HUDEP-2 (cell line): ENCODE results near the gene PARS2.

ENCODE experiments used
- DNase-seq, 76 experiments: peaks; one replicate each; lab custom pipeline; 2025; ENCODE audit not compliant: unreplicated experiment in 76 of 76; lab: John Stamatoyannopoulos, UW

The PARS2 gene

DNA sequence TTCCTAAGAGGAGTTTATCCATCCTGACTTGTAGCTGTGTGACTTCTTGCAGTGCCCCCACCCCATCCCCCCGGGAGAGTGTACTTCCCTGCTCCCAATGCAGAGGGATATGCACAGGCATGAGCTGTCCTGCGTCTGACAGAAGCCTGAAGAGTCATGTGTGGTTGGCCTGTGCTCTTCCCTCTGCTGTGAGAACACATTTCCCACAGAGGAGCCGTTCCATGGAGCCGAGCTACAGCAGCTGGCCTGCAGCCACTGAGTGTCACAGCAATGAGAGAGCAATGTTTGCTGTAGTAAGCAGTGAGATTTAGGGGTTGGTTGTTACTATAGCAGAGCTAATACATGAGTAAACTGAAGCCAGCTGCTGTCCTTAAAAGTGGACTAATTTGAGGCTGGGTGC, 22.0 kb downstream of the PARS2 start:
- no peak for DNase-seq

DNA sequence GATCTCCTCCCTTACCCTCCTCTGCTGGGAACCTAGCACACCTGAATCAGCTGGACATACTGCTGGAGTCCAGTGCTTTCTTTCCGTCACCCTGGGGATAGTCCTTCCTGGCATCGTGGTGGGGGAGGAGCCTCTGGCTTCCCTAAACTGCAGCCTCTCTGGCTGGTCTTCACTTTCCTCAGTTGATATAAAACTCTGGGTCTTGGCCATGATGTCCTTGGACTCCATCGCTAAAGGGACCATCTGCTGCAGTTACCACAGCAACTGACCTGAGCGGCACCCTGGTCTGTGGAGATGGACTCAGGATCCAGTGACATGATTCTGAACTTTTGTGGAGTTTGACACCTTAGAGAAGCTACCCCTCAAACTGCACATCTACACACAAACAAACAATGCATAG, 22.8 kb downstream of the PARS2 start:
- DNase-seq, result no peak

- DNase-seq, result no peak
Measured at GRCh38 chr1:54738244-54738643, 26.1 kb downstream of the PARS2 start.

GRCh38 chr1:54736685-54737084, 27.6 kb downstream of the PARS2 start:
- no peak for DNase-seq

DNA sequence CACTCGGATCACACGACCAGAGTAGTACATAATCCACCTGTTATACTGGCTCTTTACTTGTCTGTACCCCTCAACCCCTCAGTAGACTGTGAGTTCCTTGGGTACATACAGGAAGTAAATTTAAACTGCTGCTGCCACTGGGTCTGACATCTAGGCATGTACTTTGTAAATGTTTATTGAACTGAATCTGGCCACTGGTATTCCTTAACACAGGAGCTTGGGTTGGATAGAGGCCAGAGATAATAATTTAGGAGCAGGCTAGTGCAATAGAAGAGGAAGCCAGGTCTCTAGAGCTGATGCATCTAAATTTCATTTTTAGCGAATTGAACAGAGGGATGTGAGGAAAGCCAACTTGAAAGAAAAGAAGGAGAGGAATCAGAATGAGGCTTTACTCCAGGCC, 36.3 kb downstream of the PARS2 start:
- DNase-seq, result no peak

DNA sequence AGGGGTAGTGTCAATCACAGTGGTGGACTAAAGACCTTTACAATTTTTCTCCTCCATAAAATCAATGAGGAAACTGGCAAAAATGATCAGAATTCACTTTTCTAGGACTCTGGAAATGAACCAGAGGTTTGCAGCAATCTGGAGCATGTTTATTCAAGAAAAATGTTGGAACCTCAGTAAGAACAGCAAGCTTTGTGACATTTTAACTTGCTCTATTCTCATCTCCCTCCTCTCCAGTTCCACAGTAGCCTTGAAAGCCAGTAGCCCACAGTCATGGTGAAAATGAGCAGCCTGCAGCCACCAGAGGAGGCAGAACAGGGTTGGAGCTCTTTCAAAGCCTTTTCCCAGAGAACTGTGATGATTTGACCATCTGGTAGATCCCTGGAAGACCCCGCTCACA, 39.6 kb downstream of the PARS2 start:
- DNase-seq, result no peak

GRCh38 chr1:54723985-54724384, 40.3 kb downstream of the PARS2 start:
- peak in 1 of 76 experiments; percentile 1 for DNase-seq

- DNase-seq, result no peak
Measured at GRCh38 chr1:54721719-54722118, 42.6 kb downstream of the PARS2 start.

DNA sequence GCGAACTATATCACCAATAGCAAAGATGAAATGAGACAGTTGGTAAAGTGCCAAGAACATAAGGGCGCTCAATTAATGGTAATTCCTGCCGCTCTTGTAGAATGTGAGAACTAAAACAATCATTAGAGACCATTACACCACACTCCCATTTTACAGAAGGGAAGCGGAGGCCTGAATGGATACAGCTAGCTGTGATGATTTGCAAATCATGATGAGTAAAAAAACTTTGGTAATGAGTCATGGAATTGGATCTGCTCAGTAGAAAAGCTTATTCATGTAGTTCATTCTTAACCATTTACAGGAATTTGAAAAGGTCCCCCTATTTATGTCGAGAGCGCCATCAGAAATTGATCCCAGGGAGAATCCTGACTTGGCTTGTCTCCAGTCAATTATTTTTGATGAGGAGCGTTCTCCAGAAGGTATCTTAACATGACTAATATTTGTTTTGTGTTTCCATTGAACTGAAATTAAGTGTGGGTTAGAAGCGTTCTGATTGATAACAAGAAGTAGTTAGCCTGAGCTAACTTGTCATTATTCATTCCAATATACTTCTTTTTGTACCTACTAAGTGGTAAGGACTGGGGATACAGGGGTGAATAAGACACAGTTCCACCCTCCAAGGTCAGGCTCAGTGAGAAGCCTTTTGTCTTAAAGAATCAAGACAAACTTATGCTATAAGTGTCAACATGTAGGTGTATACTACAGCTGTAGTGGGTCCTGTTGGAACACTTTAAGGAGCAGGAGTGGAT, 47.9 kb downstream of the PARS2 start:
- DNase-seq, result peak in 4 of 76 experiments; percentile 3 to 39 (median 28)

DNA sequence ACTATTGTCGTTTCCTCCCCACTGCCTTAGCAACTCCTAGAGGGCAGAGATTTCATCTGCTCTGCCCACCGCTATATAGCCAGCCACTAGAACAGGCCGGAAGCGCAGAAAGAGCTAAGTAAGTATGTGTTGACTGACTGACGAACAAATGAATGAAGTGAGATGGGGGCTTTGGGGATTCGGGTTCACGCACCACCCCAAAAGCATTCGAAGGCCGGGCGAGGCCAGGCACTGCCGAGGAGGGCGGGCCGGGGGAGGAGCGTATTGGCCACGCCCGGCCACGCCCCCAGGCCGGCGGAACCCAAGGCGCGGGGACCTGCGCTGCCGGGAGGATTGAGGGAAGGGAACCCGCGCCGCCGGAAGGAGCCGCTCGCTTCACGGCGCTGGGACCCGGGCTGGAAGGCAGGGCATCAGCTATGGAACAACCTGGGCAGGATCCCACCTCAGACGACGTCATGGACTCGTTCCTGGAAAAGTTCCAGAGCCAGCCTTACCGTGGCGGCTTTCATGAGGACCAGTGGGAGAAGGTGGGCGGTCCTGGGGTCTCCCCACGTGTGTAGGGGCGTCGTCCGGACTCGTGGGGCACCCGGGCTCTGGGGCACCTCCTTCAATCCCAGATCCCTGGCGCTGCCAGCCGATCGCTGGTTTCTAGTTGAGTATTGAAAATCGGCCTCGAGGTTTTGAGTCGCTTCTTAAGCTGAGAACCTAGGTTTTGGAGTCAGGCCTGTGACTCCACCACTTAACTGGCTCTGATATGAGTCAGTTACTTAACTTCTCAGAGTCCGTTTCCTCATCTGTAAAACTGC, 48.6 kb downstream of the PARS2 start, which contains the start of gene TTC4:
TTC4 (plus strand) TSS at position 369 of the 806 bp plus-strand sequence; CDS start at position 417, 48 bp downstream.
- peak in 73 of 76 experiments; percentile 8 to 98 (median 65) for DNase-seq

- DNase-seq, result no peak
Measured at GRCh38 chr1:54714881-54715492, 49.3 kb downstream of the PARS2 start.

- no peak for DNase-seq
Measured at GRCh38 chr1:54711536-54711935, 52.8 kb downstream of the PARS2 start.

GRCh38 chr1:54710841-54711240, 53.5 kb downstream of the PARS2 start:
- no peak for DNase-seq

DNA sequence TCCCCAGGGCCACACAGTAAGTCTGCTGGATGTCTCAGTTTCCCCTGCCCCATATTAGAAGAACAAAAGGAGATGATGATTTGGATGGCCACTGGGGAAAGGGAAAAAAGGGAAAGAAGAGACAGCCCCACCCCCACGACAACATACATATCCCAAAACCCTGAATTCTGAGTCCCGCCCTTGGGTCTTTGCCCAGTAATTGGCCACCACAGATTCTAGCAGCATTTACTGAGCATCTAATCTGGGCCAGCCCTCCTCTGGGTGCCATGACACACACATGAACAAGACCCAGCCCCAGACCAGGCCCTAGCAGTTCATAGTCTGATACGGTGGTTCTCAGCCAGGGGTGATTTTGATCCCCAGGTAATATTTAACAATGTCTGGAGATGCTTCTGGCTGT, 53.9 kb downstream of the PARS2 start:
- DNase-seq, result no peak

DNA sequence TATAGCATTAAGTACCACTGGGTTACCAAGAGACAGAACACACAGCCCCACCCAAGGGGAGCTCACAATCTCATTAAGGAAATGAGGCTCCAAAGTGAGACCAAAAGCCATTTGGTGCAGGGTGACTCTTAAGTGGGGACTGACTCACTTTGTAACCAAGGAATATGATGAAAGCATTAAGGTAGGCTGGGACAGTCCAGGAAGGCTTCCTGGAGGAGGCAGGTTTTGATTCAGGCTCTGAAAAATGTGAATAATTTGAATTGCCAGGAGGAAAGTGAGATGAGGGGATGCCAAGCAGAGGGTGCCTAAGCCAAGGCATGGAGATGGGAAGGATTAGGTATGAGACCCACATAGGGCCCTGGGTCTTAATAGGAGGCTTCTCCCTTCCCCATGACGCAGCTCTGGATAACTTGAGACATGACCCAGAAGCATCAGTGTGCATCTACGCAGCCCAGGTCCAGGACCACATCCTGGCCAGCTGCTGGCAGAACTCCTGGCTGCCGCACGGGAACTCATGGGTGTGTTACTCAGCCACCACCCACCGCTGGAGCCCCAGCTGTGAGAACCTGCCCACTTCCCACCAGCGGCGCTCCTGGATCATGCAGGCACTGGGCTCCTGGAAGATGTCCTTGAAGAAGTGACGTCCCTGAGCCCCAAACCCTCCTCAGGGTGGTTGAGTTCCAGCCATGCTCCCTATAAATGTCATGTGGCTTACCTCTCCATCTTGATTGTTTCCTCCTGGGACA, 54.6 kb downstream of the PARS2 start:
- DNase-seq, result no peak

DNA sequence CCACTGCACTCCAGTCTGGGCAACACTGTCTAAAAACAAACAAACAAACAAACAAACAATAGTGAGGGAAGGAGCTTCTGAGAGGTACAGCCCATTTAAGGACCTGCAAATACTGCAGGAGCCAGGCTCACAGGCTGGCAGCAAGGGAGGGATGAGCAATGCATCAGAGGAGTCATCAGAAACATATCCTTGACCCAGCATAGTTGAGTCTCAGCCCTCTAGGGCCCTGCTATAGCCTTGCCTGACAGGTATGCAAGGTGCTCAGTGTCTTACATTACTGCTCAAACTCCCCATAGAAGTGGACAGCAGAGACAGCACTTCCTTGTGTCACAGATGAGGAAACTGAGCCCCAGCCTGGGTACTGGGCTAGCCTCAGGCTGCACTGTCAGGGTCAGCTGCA, 55.9 kb downstream of the PARS2 start:
- no peak for DNase-seq
